ENCODE measurements around the gene TMEM120A. TPM values are rescaled to one million over a fixed set of nuclear protein-coding genes. Genes with fewer than 3 reads are reported as not detected.

The TMEM120A gene
- total RNA-seq, 1 donor from 2014 or later: 43.9 TPM

DNA sequence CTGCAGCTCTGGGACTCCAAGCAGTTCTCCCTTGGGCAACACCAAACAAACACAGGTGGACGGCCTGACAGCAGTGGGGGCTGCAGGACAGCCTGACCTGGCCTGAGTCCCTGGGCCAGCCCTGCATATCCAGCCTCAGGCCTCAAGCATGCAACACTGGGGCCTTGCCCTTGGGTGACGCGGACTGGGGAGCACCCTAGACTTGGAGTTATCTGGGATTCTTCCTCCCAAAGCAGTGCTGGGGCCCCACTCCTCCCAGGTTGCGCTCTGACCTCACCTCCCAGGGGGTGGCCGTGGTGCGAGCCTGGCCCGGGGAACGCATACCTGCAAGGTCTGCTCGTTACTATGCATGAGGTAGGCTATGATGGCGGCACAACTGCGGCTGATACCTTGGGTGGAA lies 6.2 kb upstream of the TMEM120A start:
- Histone ChIP-seq H3K27me3 (no peaks in the 10 kb centered on the region), H3K9me3 (no peaks in the 10 kb centered on the region), H3K4me3 (no peak overlapping the region), H3K27ac (no peak overlapping the region), H3K36me3 (peaks cover 18% of the 10 kb centered on the region), H3K4me1 (no peaks in the 10 kb centered on the region)
- no peak for ATAC-seq
- TF ChIP-seq, protein P1, sequence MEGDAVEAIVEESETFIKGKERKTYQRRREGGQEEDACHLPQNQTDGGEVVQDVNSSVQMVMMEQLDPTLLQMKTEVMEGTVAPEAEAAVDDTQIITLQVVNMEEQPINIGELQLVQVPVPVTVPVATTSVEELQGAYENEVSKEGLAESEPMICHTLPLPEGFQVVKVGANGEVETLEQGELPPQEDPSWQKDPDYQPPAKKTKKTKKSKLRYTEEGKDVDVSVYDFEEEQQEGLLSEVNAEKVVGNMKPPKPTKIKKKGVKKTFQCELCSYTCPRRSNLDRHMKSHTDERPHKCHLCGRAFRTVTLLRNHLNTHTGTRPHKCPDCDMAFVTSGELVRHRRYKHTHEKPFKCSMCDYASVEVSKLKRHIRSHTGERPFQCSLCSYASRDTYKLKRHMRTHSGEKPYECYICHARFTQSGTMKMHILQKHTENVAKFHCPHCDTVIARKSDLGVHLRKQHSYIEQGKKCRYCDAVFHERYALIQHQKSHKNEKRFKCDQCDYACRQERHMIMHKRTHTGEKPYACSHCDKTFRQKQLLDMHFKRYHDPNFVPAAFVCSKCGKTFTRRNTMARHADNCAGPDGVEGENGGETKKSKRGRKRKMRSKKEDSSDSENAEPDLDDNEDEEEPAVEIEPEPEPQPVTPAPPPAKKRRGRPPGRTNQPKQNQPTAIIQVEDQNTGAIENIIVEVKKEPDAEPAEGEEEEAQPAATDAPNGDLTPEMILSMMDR (IDR thresholded peaks at IDR 0.05): no peak
- no peak for DNase-seq
- intact Hi-C loops (cut with DNase I): no loop called here

DNA sequence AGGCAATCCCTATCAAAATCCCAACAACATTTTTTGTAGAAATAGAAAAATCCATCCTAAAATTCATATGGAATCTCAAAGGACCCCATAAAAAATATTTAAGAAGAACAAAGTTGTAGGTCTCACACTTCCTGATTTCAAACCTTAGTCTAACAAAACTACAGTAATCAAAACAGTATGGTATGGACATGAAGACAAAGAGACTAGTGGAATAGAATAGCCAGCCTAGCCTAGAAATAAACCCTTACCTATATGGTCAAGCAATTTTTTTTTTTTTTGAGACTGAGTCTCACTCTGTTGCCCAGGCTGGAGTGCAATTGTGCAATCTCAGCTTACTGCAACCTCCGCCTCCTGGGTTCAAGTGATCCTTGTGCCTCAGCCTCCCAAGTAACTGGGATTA lies 3.6 kb upstream of the TMEM120A start:
- no peak overlapping the region for H3K27ac ChIP-seq
- ATAC-seq (no peak), DNase-seq (no peak)
- intact Hi-C loops (cut with DNase I): no loop called here
- H3K27me3 ChIP-seq: no peaks in the 10 kb centered on the region
- H3K9me3 ChIP-seq: no peaks in the 10 kb centered on the region
- H3K4me3 ChIP-seq: no peak overlapping the region
- peaks cover under 1% of the 10 kb centered on the region for H3K36me3 ChIP-seq
- H3K4me1 ChIP-seq: peaks cover 12% of the 10 kb centered on the region
- TF ChIP-seq, protein P1 (IDR thresholded peaks at IDR 0.05): no peak

DNA sequence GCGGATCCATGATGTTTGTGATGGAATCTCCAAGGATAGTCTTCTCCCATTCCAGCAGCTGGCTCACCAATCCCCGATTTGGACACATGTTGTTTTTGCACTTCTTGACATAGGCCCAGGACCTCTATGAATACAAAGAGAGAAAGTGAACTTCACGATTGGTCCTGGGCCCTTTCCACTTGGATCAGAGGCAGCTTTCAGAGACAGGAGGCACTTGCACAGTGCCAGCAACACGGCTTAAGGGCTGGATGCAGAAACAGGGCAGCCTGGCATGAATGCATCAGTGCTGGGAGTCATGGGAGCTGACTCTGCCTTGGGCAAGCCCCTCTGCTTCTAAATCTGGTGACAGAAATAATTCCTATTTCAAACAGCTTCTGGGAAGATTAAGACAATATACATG lies 2.1 kb upstream of the TMEM120A start:
- no peaks in the 10 kb centered on the region for H3K27me3 ChIP-seq
- TF ChIP-seq, protein P1 (IDR thresholded peaks at IDR 0.05): no peak
- DNase-seq (no peak), ATAC-seq (no peak)
- intact Hi-C loops (cut with DNase I): no loop called here
- peak overlapping the region; percentile 30 for H3K27ac ChIP-seq
- H3K36me3 ChIP-seq: no peaks in the 10 kb centered on the region
- no peak overlapping the region for H3K4me3 ChIP-seq
- H3K9me3 ChIP-seq: no peaks in the 10 kb centered on the region
- peaks cover 13% of the 10 kb centered on the region for H3K4me1 ChIP-seq

DNA sequence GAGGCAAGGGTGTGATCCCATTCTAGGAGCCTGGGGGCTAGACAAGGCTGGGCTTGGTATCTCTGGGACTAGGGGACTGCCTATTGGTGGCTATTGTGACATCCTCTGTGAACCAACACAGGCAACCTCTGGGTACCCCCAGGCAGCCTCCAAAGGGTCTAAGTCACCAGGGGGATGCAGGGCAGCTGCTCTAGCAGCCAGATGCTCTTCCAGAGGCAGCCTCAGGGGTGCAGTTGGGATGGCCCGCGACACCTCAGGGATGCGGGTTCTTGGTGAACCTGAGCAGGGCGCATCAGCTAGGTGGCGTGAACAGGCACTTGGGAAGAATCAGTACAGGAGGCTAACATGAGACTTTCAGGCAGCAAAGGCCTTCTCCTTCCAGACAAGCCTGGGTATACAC lies 1.6 kb upstream of the TMEM120A start:
- Histone ChIP-seq H3K4me3 (no peak overlapping the region), H3K27me3 (no peaks in the 10 kb centered on the region), H3K36me3 (no peaks in the 10 kb centered on the region), H3K27ac (no peak overlapping the region), H3K4me1 (peaks cover 13% of the 10 kb centered on the region), H3K9me3 (no peaks in the 10 kb centered on the region)
- intact Hi-C loops (cut with DNase I): no loop called here
- TF ChIP-seq, protein P1 (IDR thresholded peaks at IDR 0.05): no peak
- no peak for ATAC-seq
- DNase-seq: no peak

DNA sequence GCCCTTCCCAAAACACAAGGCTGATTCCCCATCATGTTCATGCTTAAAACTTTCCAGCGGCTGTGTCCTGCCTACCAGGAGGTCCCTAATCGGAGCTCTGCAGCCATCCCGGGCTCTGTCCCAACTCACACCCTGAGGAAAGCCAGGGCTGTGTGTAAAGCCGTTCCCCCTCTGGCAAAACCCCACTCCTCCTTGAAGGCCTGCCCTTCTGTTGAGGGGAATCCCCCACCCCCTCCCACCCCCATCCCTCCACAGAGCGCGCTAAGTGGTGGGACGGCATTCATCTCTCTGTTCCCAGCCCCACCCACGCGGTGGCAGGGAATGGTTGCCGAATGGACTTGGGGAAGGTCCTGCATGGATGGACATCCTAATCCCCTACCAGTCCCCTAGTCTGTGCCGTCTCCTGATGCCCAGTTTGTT lies 667 bp upstream of the TMEM120A start:
- Histone ChIP-seq H3K27ac (peak overlapping the region; percentile 92), H3K27me3 (no peaks in the 10 kb centered on the region), H3K36me3 (no peaks in the 10 kb centered on the region), H3K4me1 (peaks cover 13% of the 10 kb centered on the region), H3K9me3 (no peaks in the 10 kb centered on the region), H3K4me3 (peak overlapping the region; percentile 99)
- DNase-seq (no peak), ATAC-seq (no peak)
- intact Hi-C loops (cut with DNase I): no loop called here
- TF ChIP-seq, protein P1 (IDR thresholded peaks at IDR 0.05): no peak

All from upper lobe of right lung (tissue), 1 donor.